ACC112 (cell line): Measurements from ENCODE around the gene KLHL24.
"Not testable (repeated sequence)": the region's sequence is repeated elsewhere in the genome, so short reads cannot be mapped to it uniquely, and the experiment has no call there.

Experiments
- H2AFZ ChIP-seq: fragments of 200-600 bp; sonication (generic); one replicate; pipeline ENCODE4 v1.6.0; 2017; ENCODE audit warnings: antibody characterized with exemption, low read length; ENCODE audit not compliant: unreplicated experiment
- H3K27ac ChIP-seq: fragments of 200-600 bp; sonication (generic); 2 replicates; pipeline ENCODE4 v1.5.1; 2014; ENCODE audit warnings: low read depth, mild to moderate bottlenecking, antibody characterized with exemption, low read length, moderate library complexity
- H3K27me3 ChIP-seq: fragments of 200-600 bp; sonication (generic); 2 replicates; pipeline ENCODE4 v1.6.1; 2014; ENCODE audit warnings: mild to moderate bottlenecking, antibody characterized with exemption, low read length, moderate library complexity, mixed read lengths; ENCODE audit not compliant: insufficient read depth
- H3K36me3 ChIP-seq: fragments of 200-600 bp; sonication (generic); 2 replicates; pipeline ENCODE4 v1.6.1; 2016; ENCODE audit warnings: mild to moderate bottlenecking, antibody characterized with exemption, low read length, moderate library complexity, mixed read lengths; ENCODE audit not compliant: insufficient read depth
- H3K4me1 ChIP-seq: fragments of 200-600 bp; sonication (generic); one replicate; pipeline ENCODE4 v1.6.1; 2016; ENCODE audit warnings: low read length, mixed read lengths; ENCODE audit not compliant: insufficient read depth, unreplicated experiment, control insufficient read depth
- H3K4me3 ChIP-seq: fragments of 200-600 bp; sonication (generic); 2 replicates; pipeline ENCODE4 v1.5.1; 2014; ENCODE audit warnings: mild to moderate bottlenecking, low read depth, low read length
- H3K79me2 ChIP-seq: fragments of 200-600 bp; sonication (generic); one replicate; pipeline ENCODE4 v1.6.0; 2016; ENCODE audit warnings: low read length; ENCODE audit not compliant: control insufficient read depth, unreplicated experiment, insufficient read depth

KLHL24 gene

DNA sequence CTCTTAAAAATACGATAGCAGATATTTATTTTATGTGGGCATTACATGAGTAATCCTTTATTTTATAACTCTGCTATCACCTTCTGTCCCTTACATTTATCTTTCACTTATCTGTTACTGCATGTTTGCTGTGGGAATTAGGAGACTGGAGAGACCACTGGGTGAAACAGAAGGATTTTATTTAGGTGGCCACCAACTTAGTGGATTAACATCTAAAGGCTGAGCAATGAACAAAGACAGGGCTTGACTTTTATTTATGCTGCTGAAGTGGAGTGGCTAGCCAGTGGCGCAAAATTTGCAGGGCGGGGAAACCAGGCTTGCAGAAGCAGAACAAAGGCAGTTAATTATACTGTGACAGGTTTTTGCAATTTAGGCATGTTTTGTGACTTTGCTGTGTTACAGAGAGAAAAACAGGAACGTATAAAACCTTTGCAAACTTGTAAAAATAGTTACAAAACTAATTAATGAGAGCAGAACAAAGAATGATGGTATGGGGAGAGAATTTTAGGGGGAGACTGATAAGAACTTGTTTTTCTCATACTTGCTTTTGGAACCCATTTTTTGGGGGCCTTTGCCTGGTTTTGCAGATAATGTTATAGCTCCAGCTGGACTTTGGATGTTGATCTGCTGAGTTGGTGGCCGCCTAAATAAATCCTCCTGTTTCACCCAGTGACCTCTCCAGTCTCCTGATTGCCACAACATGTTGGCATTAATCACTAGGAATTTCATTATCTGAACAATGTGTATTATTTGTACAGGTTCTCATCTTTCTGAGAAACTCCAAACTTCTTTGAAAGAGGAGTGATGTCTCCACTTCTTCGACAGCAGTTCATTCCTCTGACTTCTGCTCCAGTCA, 18.0 kb downstream of the KLHL24 start:
- Histone ChIP-seq H3K79me2 (no peaks in the 10 kb centered on the region), H3K4me1 (no peaks in the 10 kb centered on the region), H3K4me3 (no peak overlapping the region), H3K36me3 (peaks cover 25% of the 10 kb centered on the region; the same call in 1 of the 2 replicates), H3K27ac (no peak overlapping the region), H3K27me3 (no peaks in the 10 kb centered on the region), H2AFZ (no peak overlapping the region)

- Histone ChIP-seq H3K4me3 (no peak overlapping the region), H2AFZ (no peak overlapping the region), H3K27me3 (no peaks in the 10 kb centered on the region), H3K36me3 (peaks cover 30% of the 10 kb centered on the region), H3K27ac (no peak overlapping the region), H3K4me1 (no peaks in the 10 kb centered on the region), H3K79me2 (no peaks in the 10 kb centered on the region)
Measured at GRCh38 chr3:183654727-183655126, 19.3 kb downstream of the KLHL24 start.

DNA sequence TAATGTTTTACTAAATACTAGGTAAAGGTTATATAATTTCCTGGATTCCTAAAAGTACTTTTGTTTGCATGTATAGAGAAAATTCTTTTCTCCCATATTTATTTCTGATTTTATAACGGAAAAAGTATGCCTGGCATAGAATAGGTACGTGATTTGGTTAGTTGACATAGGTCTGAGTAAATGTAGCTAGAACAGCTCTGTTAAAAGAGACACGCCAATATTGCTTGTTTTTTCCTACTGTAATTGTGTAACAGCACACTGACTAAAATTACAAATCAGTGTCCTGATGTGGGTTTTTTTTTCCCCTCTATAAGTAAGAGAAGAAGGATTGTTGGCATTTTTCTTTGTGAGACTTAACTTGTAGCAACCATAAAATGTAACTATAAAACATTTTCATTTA, 26.7 kb downstream of the KLHL24 start:
- Histone ChIP-seq H3K79me2 (no peaks in the 10 kb centered on the region), H3K4me1 (peaks cover 14% of the 10 kb centered on the region), H3K4me3 (no peak overlapping the region), H2AFZ (no peak overlapping the region), H3K27me3 (no peaks in the 10 kb centered on the region), H3K36me3 (peaks cover 6% of the 10 kb centered on the region; the same call in 1 of the 2 replicates), H3K27ac (no peak overlapping the region)

GRCh38 chr3:183664913-183665381, 29.5 kb downstream of the KLHL24 start:
- H3K79me2 ChIP-seq: no peaks in the 10 kb centered on the region
- H2AFZ ChIP-seq: peak overlapping the region; percentile 99
- no peaks in the 10 kb centered on the region for H3K36me3 ChIP-seq
- H3K4me1 ChIP-seq: peaks cover 14% of the 10 kb centered on the region
- H3K27ac ChIP-seq: peak overlapping the region; percentile 75
- no peaks in the 10 kb centered on the region for H3K27me3 ChIP-seq
- H3K4me3 ChIP-seq: peak overlapping the region; percentile 55; the same call in 1 of the 2 replicates

DNA sequence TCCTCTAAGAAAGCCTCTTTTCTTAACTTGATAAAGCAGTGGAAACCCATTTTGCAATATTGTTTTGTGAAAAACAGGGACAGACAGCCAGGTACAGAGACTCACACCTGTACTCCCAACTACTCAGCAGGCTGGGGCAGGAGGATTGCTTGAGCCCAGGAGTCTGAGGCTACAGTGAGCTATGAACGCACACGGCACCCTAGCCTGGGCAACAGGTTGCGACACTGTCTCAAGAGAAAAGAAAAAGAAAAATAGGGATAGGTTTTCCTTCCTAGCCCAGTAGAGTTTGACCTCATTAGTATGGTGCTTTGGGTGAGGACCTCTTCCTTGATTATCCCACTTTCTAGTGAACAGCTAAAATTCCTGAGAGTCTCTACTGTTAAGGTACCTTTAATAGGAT, 44.6 kb downstream of the KLHL24 start:
- no peaks in the 10 kb centered on the region for H3K79me2 ChIP-seq
- H3K27ac ChIP-seq: no peak overlapping the region
- no peaks in the 10 kb centered on the region for H3K36me3 ChIP-seq
- H2AFZ ChIP-seq: no peak overlapping the region
- no peak overlapping the region for H3K4me3 ChIP-seq
- H3K4me1 ChIP-seq: no peaks in the 10 kb centered on the region
- no peaks in the 10 kb centered on the region for H3K27me3 ChIP-seq

DNA sequence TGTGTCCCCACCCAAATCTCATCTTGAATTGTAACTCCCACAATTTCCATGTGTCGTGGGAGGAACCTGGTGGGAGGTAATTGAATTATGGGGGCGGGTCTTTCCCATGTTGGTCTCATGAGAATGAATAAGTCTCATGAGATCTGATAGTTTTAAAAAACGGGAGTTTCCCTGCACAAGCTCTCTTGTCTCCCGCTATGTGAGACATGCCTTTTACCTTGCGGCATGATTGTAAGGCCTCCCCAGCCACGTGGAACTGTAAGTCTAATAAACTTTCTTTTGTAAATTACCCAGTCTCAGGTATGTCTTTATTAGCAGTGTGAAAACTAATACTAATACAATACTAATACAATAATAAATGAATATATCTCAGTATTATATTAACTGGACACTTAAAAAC, 52.3 kb downstream of the KLHL24 start:
- H3K27me3 ChIP-seq: no peaks in the 10 kb centered on the region
- no peak overlapping the region for H2AFZ ChIP-seq
- H3K36me3 ChIP-seq: no peaks in the 10 kb centered on the region
- H3K27ac ChIP-seq: no peak overlapping the region
- H3K4me1 ChIP-seq: no peaks in the 10 kb centered on the region
- no peaks in the 10 kb centered on the region for H3K79me2 ChIP-seq
- no peak overlapping the region for H3K4me3 ChIP-seq

DNA sequence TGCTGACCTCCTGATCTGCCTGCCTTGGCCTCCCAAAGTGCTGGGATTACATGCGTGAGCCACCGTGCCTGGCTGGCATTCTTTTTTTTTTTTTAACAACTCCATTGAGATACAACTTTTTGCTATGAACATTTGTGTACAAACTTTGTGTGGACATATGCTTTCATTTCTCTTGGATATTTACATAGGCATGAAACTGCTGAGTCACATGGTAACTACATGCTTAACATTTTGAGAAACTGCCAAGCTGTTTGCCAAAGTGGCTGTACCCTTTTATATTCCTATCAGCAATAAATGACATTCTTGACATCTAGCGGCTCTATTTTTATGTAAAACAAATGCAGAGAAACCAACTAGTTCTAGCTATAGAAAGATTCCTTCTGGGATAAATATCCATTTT, 53.5 kb downstream of the KLHL24 start:
- H3K4me1 ChIP-seq: no peaks in the 10 kb centered on the region
- peak overlapping the region; percentile 5 for H2AFZ ChIP-seq

DNA sequence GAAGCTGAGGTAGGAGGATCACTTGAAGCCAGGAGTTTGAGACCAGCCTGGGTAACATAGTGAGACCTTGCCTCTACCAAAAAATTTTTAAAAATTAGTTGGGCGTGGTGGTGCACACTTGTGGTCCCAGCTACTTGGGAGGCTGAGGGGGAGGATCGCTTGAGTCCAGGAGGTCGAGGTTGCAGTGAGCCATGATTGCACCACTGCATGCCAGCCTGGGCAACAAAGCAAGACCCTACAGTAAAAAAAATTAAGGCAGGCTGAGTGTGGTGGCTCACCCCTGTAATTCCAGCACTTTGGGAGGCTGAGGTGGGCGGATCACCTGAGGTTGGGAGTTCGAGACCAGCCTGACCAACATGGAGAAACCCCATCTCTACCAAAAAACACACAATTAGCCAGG, 54.2 kb downstream of the KLHL24 start:
- not testable (repeated sequence) for H3K27me3 ChIP-seq, H3K4me1 ChIP-seq, H3K36me3 ChIP-seq, H2AFZ ChIP-seq, H3K4me3 ChIP-seq, H3K79me2 ChIP-seq, H3K27ac ChIP-seq

More for the DNA sequence above, 53.5 kb downstream of the KLHL24 start:
- Histone ChIP-seq H3K4me3 (no peak overlapping the region), H3K27me3 (no peaks in the 10 kb centered on the region), H3K79me2 (no peaks in the 10 kb centered on the region), H3K36me3 (no peaks in the 10 kb centered on the region), H3K27ac (no peak overlapping the region)

DNA sequence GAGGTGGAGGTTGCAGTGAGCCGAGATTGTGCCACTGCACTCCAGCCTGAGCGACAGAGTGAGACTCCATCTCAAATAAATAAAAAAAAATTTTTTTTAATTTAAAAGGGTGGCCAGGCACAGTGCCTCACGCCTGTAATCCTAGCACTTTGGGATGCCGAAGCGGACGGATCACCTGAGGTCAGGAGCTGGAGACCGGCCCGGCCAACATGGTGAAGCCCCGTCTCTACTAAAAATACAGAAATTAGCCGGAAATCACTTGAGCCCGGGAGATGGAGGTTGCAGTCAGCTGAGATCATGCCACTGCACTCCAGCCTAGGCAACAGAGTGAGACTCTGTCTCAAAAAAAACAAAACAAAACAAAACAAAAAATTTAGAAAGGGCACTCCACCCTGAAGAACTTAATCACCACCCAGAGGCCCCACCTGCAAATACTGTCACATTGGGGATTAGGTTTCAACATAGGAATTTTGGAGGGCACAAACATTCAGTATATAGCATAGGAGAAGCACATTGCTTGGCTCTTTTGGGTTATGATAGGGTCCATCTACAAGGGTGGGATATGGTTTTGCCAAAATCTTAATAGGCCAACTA, 55.1 kb downstream of the KLHL24 start:
- Histone ChIP-seq H3K27me3 (no peaks in the 10 kb centered on the region), H3K4me1 (no peaks in the 10 kb centered on the region), H3K79me2 (no peaks in the 10 kb centered on the region), H2AFZ (no peak overlapping the region), H3K36me3 (no peaks in the 10 kb centered on the region), H3K27ac (no peak overlapping the region), H3K4me3 (no peak overlapping the region)

DNA sequence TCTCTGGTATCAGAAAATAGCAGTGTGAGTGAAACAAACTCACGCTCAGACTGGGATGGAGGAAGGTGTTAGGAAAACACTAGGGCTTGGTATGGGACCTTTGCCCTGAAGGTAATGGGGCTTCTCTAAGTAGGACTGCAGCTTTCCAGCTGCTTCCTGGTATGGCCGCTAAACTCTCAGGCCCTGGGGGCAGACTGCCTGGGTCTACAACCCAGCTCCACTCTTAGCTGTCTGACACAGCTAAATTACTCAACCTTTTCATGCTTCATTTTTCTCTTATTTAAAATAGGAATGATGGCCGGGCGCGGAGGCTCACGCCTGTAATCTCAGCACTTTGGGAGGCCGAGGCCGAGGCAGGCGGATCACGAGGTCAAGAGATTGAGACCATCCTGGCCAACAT, 57.0 kb downstream of the KLHL24 start:
- Histone ChIP-seq H3K4me3 (no peak overlapping the region), H2AFZ (no peak overlapping the region), H3K79me2 (peaks cover 4% of the 10 kb centered on the region), H3K27me3 (no peaks in the 10 kb centered on the region), H3K27ac (no peak overlapping the region), H3K4me1 (peaks cover 4% of the 10 kb centered on the region), H3K36me3 (no peaks in the 10 kb centered on the region)
